ENCODE results near the gene CELF4. TPM values are rescaled to one million over a fixed set of nuclear protein-coding genes. Genes with fewer than 3 reads are reported as not detected.
A peak's percentile ranks its signal among the peaks of the same experiment; 100 is the strongest.

The CELF4 gene
- total RNA-seq, 1 donor from 2014 or later, result not detected

DNA sequence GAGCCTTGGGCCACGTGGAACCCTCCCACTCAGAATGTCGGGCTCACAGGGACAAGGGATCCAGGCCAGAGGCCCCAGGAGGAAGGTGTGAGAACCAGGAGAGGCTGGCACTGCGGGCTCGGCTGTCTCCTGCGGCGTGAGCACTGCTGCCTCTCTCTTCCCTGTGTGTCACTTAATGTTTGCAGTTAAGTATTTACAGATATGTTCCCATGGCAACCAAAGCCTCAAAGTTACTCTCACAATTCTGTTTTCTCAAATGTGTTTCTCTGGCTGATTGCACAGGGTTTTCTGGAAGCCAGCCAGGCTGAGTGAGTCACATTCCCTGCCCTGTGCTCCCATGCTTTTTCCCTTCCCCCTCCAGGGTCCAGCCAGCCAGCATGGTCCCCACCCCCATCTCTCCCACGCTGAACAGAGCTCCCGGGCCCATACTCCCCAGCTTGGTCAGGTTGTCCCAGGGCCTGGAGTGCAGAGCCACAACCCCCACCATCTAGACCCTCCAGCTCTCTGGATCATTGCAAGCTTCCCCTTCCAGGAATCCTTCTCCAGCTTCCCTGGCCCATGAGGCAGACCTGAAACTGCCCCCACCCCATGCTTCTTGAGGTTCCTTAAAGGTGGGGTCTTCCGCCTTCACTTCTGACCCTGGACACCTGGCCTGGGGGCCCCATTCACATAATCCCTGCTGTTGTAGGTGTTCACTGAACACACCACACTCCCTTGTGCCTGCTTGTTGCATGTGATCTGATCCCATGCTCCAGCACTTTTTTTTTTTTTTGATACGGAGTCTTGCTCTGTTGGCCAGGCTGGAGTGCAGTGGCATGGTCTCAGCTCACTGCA is 265.9 kb downstream of the CELF4 start:
- DNase-seq (ENCODE audit: low read depth), result peak; percentile 91

DNA sequence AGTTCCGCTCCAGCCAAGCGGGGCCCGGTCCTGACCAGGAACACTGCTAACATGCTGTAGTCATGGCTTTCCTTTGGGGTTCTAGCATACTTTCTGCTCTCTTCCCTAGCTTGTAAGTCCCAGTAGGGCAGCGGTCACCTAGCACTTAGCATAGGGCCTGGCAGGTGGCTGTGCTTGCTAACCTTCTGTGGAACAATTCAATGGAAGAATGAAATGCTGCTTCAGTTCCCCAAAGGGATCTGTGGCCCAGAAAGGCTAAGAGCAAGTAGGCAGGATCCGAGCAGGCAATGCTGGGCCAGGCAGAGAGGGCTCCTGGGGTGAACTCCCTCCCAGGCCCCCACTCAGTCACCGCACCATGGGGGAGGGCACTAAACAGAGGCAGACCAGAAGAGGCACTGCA is 266.8 kb downstream of the CELF4 start:
- DNase-seq (ENCODE audit: low read depth), result no peak

DNA sequence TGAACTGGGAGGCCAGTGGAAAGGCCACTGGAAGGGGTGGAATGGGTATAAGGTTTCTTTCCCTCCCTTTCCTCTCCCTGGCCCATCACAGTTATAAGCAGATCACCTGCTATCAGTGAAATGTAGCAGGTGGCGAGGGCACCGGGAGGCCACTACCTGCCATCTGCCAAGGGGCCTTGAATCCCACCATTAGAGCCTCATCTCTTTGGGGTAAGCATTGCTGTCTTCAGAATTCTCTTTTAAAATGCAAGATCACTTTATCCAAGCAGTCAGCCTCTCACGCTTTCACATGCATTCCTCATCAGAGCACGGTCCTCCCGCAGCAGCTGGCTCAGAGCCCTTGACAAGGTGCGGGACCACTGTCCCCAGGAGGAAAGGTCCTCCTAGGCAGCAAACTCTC is 268.5 kb downstream of the CELF4 start:
- DNase-seq (ENCODE audit: low read depth), result no peak

DNA sequence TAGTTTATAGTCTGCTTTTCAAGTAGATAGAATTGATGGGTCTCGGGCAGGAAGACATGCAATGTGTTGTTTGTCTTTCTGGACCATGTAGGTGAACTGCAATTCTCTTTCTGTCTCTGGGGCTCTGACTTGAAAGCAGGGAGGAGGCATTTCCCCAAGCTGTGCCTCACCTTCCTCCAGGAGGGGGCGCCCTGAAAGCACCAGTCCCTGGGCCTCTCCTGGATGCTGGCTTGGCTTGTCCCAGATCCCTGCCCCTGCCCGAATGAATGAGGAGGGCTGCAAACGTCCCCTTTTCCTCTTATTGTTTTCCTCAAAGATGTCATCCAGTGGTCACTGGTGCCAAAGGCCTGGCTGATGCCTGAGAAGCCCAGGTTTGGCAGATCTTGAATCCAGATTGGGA is 270.6 kb downstream of the CELF4 start:
- DNase-seq (ENCODE audit: low read depth), result no peak

DNA sequence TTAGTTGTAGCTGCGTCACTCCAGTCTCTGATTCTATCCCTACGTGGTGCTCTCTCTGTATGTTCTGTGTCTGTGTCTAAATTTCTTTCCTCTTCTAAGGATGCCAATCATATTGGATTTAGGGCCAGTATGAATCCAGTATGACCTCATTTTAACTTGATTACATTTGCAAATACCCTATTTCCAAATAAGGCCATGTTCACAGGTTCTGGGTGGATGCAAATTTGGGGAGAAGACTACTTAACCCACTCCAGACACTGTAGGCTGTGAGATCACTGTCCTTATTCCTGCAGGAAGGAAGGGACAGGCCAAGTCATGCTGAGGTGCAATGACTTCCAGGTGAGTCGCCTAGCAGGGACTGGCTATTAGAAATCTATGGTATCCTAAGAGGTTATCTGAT is 272.2 kb downstream of the CELF4 start:
- DNase-seq (ENCODE audit: low read depth), result no peak

DNA sequence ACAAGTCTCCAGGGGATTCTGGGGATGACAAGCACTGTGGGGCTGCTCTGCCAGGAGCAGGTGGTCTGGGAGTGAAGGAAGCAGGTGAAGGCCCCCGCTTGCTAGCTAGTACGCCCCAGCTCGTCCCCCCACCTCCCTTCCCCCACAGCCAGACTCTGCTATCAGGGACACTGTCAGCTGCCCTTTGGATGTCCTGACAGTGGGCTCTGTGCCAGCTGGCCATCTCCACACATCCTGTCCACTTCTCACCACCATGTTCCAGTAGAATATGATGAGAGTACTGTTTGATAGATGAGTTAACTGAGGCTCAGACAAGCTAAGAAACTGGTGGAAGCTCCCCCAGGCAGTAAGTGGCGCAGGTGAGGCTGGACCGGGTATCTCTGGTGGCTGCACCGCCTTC is 276.2 kb downstream of the CELF4 start:
- no peak for DNase-seq (ENCODE audit: low read depth)

DNA sequence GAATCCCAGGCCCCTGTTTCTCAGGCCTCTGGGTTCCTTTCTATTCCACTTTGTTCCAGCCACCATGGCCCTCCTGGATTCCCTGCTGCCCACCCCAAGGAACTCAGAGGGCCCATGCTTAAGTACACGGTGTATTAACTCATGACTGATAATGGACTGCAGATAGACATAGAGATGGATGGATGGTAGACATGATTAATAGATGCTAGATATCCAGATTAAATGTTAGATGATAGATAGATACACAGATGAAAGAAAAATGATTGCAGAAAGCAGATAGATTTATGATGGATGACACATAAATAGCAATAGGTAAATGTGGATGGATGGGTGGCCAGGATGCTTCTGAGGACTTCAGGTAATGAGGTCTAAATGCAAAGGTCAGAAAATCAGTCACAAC is 278.0 kb downstream of the CELF4 start:
- no peak for DNase-seq (ENCODE audit: low read depth)

DNA sequence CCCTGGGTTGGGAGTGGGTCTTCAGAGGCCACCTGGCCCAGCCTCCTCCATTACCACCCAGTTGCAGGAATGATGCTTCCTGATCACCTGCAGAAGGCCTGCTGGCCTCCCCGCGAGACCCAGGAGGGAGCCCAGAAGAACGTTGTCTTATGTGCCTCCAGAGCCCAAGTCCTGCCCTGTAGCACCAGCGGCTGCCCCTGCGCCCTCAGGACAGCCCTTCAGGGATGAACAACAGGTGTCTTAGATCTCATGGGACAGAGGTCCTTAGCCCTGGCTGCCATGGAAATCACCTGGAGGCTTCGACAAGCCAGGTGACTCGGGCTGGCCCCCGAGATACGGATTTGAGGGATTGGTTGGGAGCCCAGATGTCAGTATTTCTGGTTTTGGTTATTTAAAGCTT is 278.8 kb downstream of the CELF4 start:
- DNase-seq (ENCODE audit: low read depth), result no peak

DNA sequence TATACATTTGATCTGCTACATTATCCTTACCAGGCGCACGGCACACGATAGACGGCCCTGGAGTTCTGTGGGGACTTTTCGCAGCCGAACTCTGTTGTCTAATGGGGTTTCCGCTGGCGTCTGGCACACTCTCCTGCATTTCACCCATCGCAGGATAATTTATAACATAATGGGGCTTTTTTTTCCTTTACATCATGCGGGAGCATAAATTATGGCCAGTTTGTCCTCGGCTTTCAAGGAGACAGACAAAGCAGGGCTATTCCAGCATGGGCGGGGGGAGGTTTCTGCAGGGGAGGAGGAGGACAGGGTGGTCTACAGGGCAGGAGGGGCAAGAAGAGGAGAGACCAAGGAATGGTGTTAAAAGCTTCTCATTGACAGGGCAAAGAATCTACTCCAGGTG is 279.8 kb downstream of the CELF4 start:
- no peak for DNase-seq (ENCODE audit: low read depth)

DNA sequence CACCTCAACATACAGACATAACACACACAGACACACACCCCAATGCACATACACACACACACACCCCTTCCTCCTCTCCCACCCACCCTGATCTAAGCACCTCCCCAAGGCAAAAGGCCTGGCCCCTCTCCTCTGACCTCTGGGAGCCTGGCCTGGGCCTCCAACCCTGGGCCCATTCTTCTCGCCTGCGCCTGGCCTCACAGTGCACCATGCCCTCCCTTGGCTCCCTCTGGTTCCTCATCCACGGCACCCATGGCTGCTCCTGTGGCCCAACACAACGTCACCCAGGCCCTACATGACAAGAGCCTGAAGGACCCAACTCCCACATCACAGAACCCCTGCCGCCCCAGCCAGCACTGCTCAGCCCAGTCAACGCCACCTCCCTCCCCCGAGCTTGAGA is 281.3 kb downstream of the CELF4 start:
- no peak for DNase-seq (ENCODE audit: low read depth)

DNA sequence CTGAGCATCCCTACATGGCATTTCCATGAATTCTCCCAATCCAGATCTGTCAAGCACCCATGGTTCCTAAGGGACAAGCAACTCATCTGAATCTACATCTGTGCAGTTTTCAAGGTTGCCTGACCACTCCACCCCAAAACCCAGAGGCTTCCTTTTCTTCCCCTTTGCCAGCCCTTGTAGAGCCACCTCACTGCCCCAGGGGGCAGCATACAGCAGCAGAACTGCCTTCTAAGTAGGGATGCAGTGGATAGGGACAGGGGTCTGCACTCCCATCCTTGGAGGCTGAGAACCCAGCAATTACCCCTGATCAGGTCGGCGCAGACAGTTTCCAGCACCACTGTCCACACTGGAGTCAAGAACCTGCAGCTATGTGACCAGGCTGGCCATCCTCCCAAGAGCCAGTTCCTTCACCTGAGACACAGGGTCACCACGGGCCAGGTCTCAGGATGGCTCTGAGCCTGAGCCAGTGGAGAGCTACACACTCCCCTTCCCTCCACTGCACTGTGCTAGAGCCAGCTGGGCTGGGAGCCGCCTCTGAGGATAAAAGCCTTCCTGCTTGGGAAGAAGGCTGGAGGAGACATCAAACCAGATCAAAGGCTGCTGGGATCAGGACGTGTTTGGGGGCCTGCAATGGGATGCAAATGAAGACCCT is 283.1 kb downstream of the CELF4 start:
- DNase-seq (ENCODE audit: low read depth), result no peak

DNA sequence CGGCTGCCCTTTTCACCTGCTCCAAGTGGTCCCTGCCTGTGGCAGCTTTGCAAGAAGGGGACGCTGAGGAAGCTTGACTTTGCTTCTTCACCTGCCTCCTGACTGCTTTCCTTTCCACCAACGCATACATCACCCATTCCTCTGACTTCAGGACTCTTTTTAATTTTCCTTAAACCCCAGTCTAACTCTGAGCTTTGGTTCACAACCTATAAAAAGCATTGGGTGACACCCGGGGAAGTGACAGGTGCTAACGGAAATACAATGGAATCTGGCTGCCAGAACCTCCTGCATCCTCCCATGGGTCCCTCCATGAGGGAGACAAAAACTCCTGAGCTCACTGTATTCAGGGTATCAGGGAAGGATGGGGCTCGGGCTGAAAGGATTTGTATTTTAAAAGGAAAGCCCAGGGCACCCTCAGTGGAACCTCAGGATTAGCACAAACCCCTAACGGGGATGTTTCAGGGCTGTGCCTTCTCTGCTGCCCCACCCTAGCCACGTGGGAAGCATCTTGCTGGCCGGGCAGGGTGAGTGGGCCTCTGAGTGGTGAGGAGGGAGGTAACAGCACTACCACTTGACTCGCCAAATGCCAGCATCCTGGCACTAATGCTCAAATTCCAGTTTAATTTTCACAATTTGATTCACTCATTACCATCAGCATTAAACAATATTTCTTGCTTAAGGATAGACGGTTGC is 284.8 kb downstream of the CELF4 start:
- DNase-seq (ENCODE audit: low read depth), result no peak

DNA sequence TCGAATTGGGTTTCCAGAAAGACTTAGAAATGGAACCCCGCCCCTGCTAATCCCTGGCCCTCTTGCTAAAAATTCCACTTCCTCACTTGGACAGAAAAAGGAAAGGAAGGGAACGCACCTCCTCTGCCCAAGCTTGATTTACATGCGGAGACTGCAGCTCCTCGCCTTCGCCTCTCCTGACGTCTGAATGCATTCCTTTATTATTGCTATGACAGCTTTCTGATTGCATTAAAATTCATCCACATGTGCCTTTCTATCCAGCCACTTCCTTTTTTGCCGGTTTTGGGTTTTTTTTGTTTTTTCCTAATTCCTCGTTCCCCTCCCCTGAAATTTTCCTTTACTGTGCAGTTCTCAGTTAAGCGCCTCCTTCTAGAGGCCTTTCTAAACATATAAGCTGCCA is 287.8 kb downstream of the CELF4 start:
- DNase-seq (ENCODE audit: low read depth), result no peak

DNA sequence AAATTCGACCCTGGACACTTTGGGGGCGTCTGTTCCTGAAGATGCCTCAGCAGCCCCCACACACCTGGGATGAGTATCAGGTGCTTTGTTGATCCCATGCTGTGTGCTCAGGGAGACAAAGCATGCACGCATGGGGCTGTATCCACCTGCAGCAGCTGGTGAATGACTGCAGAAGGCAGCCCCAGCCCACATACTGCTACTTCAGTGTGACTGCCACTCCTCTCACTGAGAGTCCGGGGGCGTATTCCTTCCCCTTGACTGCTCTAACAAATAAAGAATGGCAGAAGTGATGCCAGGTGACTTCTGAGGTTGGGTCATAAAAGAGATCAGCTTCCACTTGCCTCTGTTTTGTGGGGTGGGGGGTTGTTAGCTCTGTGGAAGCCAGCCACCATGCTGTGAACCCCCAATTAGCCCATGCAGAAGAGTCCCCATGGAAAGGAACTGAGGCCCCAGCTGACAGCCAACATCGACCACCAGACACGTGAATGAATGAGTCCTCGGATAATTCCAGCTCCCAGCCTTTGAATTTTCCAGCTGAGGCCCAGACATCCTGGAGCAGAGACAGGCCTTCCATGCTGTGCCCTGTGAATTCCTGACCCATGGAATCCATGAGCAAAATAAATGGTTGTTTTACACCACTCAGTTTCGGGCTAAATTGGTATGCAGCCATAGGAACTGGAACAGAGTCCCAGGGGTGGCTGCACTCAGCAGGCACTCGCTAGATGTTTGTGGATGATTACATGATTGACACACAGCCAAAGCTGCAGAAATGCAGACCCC is 289.3 kb downstream of the CELF4 start:
- no peak for DNase-seq (ENCODE audit: low read depth)

DNA sequence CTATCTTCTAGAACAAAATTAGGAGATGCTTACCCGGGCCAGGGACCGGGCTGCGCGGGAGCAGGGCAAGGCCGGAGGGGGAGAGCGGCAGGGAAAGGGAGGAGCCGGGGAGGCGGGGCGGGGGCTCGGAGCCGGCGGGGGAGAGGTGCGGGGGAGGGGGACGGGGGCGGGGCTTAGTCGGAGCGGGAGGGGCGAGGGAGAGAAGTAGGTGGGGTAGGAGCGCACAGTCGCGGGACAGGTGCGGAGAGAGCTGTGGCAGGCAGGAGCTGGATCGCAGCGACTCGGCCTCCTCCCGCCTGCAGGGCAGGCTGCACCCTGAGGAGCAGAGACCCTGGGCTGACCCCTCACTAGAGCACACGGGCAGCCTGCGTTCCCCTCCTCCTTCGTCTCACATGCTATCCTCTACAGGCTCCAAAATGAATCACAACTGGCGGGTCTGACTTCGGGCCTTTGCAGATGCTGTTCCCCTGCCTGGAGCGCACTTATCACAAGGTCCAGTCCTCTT is 290.3 kb downstream of the CELF4 start:
- no peak for DNase-seq (ENCODE audit: low read depth)

DNA sequence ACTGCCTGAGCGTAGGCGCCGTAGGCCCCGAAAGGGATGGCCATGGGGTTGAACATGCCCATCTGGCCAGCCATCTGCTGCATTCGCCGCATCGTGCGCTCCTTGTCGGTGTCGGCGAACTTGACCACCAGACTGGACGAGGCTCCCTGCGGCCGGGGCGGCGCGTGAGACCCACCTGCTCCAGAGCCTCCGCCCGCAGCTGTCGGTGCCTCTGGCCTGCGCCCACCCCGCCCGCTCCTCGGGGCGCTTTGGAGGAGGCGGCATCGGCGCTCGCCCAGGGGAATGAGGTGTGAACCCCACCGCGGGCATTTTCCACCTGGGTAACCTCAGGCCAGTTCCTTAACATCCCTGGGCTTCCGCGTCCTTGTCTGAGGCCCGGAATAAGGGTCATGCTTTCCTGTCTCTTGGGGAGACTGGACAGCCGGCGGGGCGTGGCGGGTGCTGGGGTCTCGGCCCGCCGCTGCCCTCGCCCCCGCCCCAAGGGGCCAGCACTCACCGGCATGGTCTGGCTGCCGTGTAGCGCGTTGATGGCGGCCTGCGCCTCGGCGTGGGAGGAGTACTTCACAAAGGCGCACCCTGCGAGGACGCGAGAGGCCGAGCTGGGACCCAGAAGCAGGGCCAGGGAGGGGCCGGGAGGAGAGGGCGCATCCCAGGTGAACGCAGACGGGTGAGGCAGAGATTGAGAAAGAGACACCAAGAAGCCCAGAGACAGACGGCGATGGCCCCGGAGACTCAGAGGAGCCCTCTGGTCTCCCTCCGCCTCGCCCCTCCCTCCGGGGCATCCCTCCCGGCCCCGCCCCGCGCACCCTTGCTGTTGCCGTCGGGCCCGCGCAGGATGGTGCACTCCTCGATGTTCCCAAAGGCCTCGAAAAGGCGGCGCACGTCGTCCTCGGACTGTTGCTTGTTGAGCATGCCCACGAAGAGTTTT is 291.0 kb downstream of the CELF4 start:
- DNase-seq (ENCODE audit: low read depth), result no peak

DNA sequence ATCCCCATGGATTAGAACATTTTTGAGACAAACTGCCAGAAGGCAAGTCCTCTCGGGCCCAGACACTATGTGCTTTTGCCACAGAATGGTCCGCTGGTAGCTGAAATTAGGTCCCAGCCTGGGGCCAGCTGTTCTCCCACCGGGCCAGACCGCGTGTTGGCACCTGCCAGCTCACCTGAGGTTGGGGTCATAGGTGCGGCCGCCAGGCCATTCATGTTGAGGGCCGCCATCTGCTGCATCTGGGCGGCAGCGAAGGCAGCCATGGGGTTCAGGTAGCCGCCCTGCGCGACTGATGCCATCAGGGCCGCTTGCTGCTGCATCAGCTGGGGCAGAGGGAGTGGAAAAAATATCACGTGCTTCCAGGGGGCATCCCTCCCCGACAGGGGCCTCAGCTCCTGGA is 292.8 kb downstream of the CELF4 start:
- DNase-seq (ENCODE audit: low read depth), result no peak

DNA sequence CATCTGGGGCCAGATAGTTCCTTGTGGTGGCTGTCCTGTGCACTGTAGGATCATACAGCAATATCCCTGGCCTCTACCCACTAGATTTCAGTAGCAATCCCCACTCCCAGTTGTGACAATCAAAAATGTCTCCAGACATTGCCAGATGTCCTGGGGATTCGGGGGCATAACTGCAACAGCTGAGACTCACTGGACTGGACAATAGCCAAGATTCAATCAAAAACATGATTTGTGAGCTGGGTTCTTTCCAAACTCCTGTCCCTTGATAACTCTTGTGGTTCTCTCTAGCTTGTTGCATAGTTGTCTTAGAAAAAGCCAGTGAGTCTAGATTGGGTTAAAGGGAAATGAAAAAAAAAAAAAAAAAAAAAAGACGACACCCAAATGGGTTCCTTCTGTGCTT is 293.4 kb downstream of the CELF4 start:
- no peak for DNase-seq (ENCODE audit: low read depth)

DNA sequence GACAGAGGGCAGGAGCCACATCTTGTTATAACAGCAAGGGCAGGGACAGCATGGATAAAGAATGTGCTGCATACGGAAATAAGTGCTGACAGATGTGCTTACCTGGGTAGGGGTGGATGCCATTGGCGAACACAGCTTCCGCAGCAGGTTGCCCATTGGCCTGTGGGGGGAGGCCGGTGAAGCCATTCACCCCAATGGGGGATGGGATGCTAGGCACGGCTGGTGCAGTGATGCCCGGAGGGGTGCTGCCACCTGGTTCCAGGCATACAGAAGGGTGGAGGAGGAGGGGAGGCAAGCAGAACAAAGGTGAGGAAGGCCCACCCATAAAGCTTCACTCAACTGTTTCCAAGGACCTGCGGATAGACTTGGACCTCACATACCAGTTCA is 294.9 kb downstream of the CELF4 start:
- no peak for DNase-seq (ENCODE audit: low read depth)

DNA sequence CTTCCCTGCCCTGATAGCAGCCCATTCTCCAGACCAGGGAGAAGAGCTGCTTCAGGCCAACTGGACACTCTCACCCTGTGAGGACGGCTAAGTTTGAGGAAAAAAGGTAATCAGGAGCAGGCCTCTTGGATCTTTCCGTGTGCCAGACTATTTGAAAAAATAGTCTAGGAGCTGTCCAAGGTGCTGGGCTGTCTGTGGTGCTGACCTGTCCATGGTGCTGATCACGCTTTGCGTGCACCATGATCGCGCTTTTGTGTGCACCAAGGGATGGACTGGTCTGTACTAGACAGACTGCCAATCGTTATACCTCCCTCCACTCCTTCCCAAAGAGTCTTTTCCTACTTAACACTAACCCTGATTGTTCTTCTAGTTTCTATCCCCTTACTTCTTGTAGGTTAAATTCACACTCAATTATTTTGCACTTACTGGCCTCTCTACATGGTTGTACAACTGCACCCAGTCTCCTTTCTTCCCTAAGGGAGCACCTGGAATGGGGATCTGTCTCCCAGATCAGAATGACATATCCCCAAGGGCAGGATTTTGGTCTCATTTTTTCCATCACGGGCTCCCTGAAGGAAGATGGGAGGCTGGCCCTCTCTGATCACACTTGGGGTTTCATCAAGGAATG is 295.4 kb downstream of the CELF4 start:
- peak; percentile 71 for DNase-seq (ENCODE audit: low read depth)

All from myocyte (in vitro differentiated cells).